ENCODE results near the gene MCU.

The MCU gene

GRCh38 chr10:72800741-72801092 lies 108.8 kb downstream of the MCU start:
- no peak for DNase-seq (ENCODE audit: low read depth in 3 of 3, low spot score in 1 of 3)

- DNase-seq (ENCODE audit: low read depth in 3 of 3, low spot score in 1 of 3) = no peak
These were observed 109.4 kb downstream of the MCU start for GRCh38 chr10:72801263-72801868.

- DNase-seq (ENCODE audit: low read depth in 3 of 3, low spot score in 1 of 3) = no peak
These were observed 110.4 kb downstream of the MCU start for GRCh38 chr10:72802332-72802731.

- no peak for DNase-seq (ENCODE audit: low read depth in 3 of 3, low spot score in 1 of 3)
These were observed 111.0 kb downstream of the MCU start for GRCh38 chr10:72802763-72803505.

GRCh38 chr10:72808001-72808400 lies 116.1 kb downstream of the MCU start:
- DNase-seq (ENCODE audit: low read depth in 3 of 3, low spot score in 1 of 3) = no peak

GRCh38 chr10:72809006-72809405 lies 117.1 kb downstream of the MCU start:
- DNase-seq (ENCODE audit: low read depth in 3 of 3, low spot score in 1 of 3) = no peak

- no peak for DNase-seq (ENCODE audit: low read depth in 3 of 3, low spot score in 1 of 3)
These were observed 119.0 kb downstream of the MCU start for GRCh38 chr10:72810976-72811375.

GRCh38 chr10:72812415-72812752 lies 120.4 kb downstream of the MCU start:
- no peak for DNase-seq (ENCODE audit: low read depth in 3 of 3, low spot score in 1 of 3)

GRCh38 chr10:72812753-72813430 lies 120.9 kb downstream of the MCU start:
- no peak for DNase-seq (ENCODE audit: low read depth in 3 of 3, low spot score in 1 of 3)

- DNase-seq (ENCODE audit: low read depth in 3 of 3, low spot score in 1 of 3) = no peak
These were observed 122.3 kb downstream of the MCU start for GRCh38 chr10:72814099-72814790.

GRCh38 chr10:72816565-72816964 lies 124.6 kb downstream of the MCU start:
- no peak for DNase-seq (ENCODE audit: low read depth in 3 of 3, low spot score in 1 of 3)

- no peak for DNase-seq (ENCODE audit: low read depth in 3 of 3, low spot score in 1 of 3)
These were observed 126.1 kb downstream of the MCU start for GRCh38 chr10:72818076-72818475.

- DNase-seq (ENCODE audit: low read depth in 3 of 3, low spot score in 1 of 3) = no peak
These were observed 127.1 kb downstream of the MCU start for GRCh38 chr10:72819053-72819452.

GRCh38 chr10:72821606-72822005 lies 129.7 kb downstream of the MCU start:
- DNase-seq (ENCODE audit: low read depth in 3 of 3, low spot score in 1 of 3) = no peak

GRCh38 chr10:72822342-72822986 lies 130.5 kb downstream of the MCU start:
- no peak for DNase-seq (ENCODE audit: low read depth in 3 of 3, low spot score in 1 of 3)

GRCh38 chr10:72825163-72825562 lies 133.2 kb downstream of the MCU start:
- no peak for DNase-seq (ENCODE audit: low read depth in 3 of 3, low spot score in 1 of 3)

- no peak for DNase-seq (ENCODE audit: low read depth in 3 of 3, low spot score in 1 of 3)
These were observed 134.4 kb downstream of the MCU start for GRCh38 chr10:72826346-72826745.

- no peak for DNase-seq (ENCODE audit: low read depth in 3 of 3, low spot score in 1 of 3)
These were observed 136.4 kb downstream of the MCU start for GRCh38 chr10:72828294-72828693.

GRCh38 chr10:72830625-72831024 lies 138.7 kb downstream of the MCU start:
- DNase-seq (ENCODE audit: low read depth in 3 of 3, low spot score in 1 of 3) = no peak

GRCh38 chr10:72831696-72832409 lies 139.9 kb downstream of the MCU start:
- no peak for DNase-seq (ENCODE audit: low read depth in 3 of 3, low spot score in 1 of 3)

- no peak for DNase-seq (ENCODE audit: low read depth in 3 of 3, low spot score in 1 of 3)
These were observed 140.8 kb downstream of the MCU start for GRCh38 chr10:72832701-72833100.

Data from stimulated activated CD4-positive, alpha-beta T cell treated with anti-CD3 and anti-CD28 coated beads, TNF-alpha, amount 100 ng/mL, for 1 hour (primary cell).